ENCODE measurements around the gene GDPD5.
"Not testable (repeated sequence)": the region's sequence is repeated elsewhere in the genome, so short reads cannot be mapped to it uniquely, and the experiment has no call there.

Gene GDPD5

GRCh38 chr11:75428989-75429640 is 96.6 kb downstream of the GDPD5 start:
- DNase-seq (ENCODE audit: low read depth), result no peak

GRCh38 chr11:75428281-75428724 is 97.4 kb downstream of the GDPD5 start:
- DNase-seq (ENCODE audit: low read depth), result peak; percentile 48

- no peak for DNase-seq (ENCODE audit: low read depth)
Measured at GRCh38 chr11:75427181-75427580, 98.6 kb downstream of the GDPD5 start.

- no peak for DNase-seq (ENCODE audit: low read depth)
Measured at GRCh38 chr11:75426720-75427086, 99.0 kb downstream of the GDPD5 start.

- no peak for DNase-seq (ENCODE audit: low read depth)
Measured at GRCh38 chr11:75425422-75425821, 100.3 kb downstream of the GDPD5 start.

GRCh38 chr11:75424396-75424795 is 101.3 kb downstream of the GDPD5 start:
- DNase-seq (ENCODE audit: low read depth), result no peak

GRCh38 chr11:75423721-75424120 is 102.0 kb downstream of the GDPD5 start:
- DNase-seq (ENCODE audit: low read depth), result no peak

GRCh38 chr11:75422248-75423231 is 103.2 kb downstream of the GDPD5 start:
- DNase-seq (ENCODE audit: low read depth), result no peak

GRCh38 chr11:75421902-75422247 is 103.9 kb downstream of the GDPD5 start:
- no peak for DNase-seq (ENCODE audit: low read depth)

GRCh38 chr11:75421035-75421602 is 104.6 kb downstream of the GDPD5 start:
- DNase-seq (ENCODE audit: low read depth), result no peak

GRCh38 chr11:75420224-75421034 is 105.3 kb downstream of the GDPD5 start:
- DNase-seq (ENCODE audit: low read depth), result no peak

GRCh38 chr11:75413864-75414263 is 111.9 kb downstream of the GDPD5 start:
- no peak for DNase-seq (ENCODE audit: low read depth)

- not testable (repeated sequence) for DNase-seq (ENCODE audit: low read depth)
Measured at GRCh38 chr11:75413146-75413545, 112.6 kb downstream of the GDPD5 start.

- DNase-seq (ENCODE audit: low read depth), result not testable (repeated sequence)
Measured at GRCh38 chr11:75409971-75410370, 115.8 kb downstream of the GDPD5 start.

- DNase-seq (ENCODE audit: low read depth), result no peak
Measured at GRCh38 chr11:75408957-75409219, 116.9 kb downstream of the GDPD5 start.

- no peak for DNase-seq (ENCODE audit: low read depth)
Measured at GRCh38 chr11:75406338-75406777, 119.4 kb downstream of the GDPD5 start.

GRCh38 chr11:75403983-75404658 is 121.6 kb downstream of the GDPD5 start:
- no peak for DNase-seq (ENCODE audit: low read depth)

- DNase-seq (ENCODE audit: low read depth), result no peak
Measured at GRCh38 chr11:75403037-75403436, 122.7 kb downstream of the GDPD5 start.

GRCh38 chr11:75402002-75402773 is 123.6 kb downstream of the GDPD5 start:
- DNase-seq (ENCODE audit: low read depth), result no peak

- DNase-seq (ENCODE audit: low read depth), result no peak
Measured at GRCh38 chr11:75400146-75400865, 125.4 kb downstream of the GDPD5 start.

Data from T follicular helper cell (primary cell).